H1 (cell line): Measurements from ENCODE around the gene DGKI. TPM values are rescaled to one million over a fixed set of nuclear protein-coding genes. Genes with fewer than 3 reads are reported as not detected.

Experiments used
- CTCF ChIA-PET: fragments of 300-600 bp; sonication (Branson Sonifier 250); formaldehyde crosslinking; loops from one replicate; lab custom pipeline; 2021; ENCODE audit not compliant: partially characterized antibody; lab: Charles Lee
- POLR2A ChIA-PET: fragments of 300-600 bp; sonication (Branson Sonifier 250); formaldehyde crosslinking; loops from one replicate; lab custom pipeline; 2021; ENCODE audit warnings: inconsistent platforms; ENCODE audit not compliant: partially characterized antibody; lab: Charles Lee
- DNase-seq, 2 experiments: peaks; one replicate each; pipeline versions ENCODE4 v3.0.0 to v3.0.0-alpha.2; 2010 to 2022; ENCODE audit warnings: low spot score in 2 of 2, low read depth in 1 of 2, mixed read lengths in 1 of 2
- FAIRE-seq: peaks from 2 replicates; lab custom pipeline; 2011; peaks lifted over from hg19 to GRCh38; lab: Jason Lieb, UNC
- H2AFZ ChIP-seq: 2 replicates; pipeline ENCODE4 v1.8.1; 2012; ENCODE audit warnings: low read length, inconsistent platforms
- H2AK5ac ChIP-seq: 2 replicates; pipeline ENCODE4 v1.6.1; 2013; ENCODE audit warnings: low read depth, low read length
- H2BK120ac ChIP-seq: replicated peaks from 2 replicates; pipeline ENCODE3; 2013; ENCODE audit warnings: low read depth, low read length, inconsistent platforms
- H2BK12ac ChIP-seq: 2 replicates; pipeline ENCODE4 v1.6.1; 2013; ENCODE audit warnings: low read depth, low read length
- H2BK15ac ChIP-seq: 2 replicates; pipeline ENCODE4 v1.6.1; 2013; ENCODE audit warnings: low read length
- H2BK20ac ChIP-seq: 2 replicates; pipeline ENCODE4 v1.6.1; 2013; ENCODE audit warnings: low read length
- H2BK5ac ChIP-seq: 2 replicates; pipeline ENCODE4 v1.6.1; 2013; ENCODE audit warnings: low read depth, low read length
- H3K14ac ChIP-seq: 2 replicates; pipeline ENCODE4 v1.6.1; 2013; ENCODE audit warnings: inconsistent platforms; ENCODE audit not compliant: insufficient read length
- H3K18ac ChIP-seq: 2 replicates; pipeline ENCODE4 v1.6.1; 2013; ENCODE audit warnings: low read length; ENCODE audit errors: extremely low read depth
- H3K23ac ChIP-seq: 2 replicates; pipeline ENCODE4 v1.6.1; 2013; ENCODE audit warnings: inconsistent platforms; ENCODE audit not compliant: insufficient read length
- H3K23me2 ChIP-seq: 2 replicates; pipeline ENCODE4 v1.6.1; 2013; ENCODE audit warnings: low read depth, low read length
- H3K27ac ChIP-seq: 2 replicates; pipeline ENCODE4 v1.6.1; 2011; ENCODE audit warnings: low read depth, low read length, inconsistent platforms
- H3K27me3 ChIP-seq, 4 experiments: replicated peaks in 1 of 4; 1 replicate in 1 of 4; 2 replicates in 3 of 4; pipeline versions ENCODE4 v1.6.1 to v1.8.1; 2011 to 2013; ENCODE audit warnings: low read length in 3 of 4, mild to moderate bottlenecking in 3 of 4, inconsistent platforms in 2 of 4, mixed read lengths in 2 of 4, moderate library complexity in 1 of 4; ENCODE audit not compliant: control insufficient read depth in 3 of 4, insufficient read depth in 3 of 4; ENCODE audit errors: extremely low read depth in 1 of 4
- H3K36me3 ChIP-seq, 4 experiments: 2 replicates each; pipeline versions ENCODE4 v1.6.1 to v1.8.1; 2011 to 2013; ENCODE audit warnings: mild to moderate bottlenecking in 4 of 4, low read length in 3 of 4, moderate library complexity in 2 of 4, control low read depth in 1 of 4, inconsistent platforms in 1 of 4; ENCODE audit not compliant: insufficient read depth in 4 of 4, control insufficient read depth in 2 of 4
- H3K4ac ChIP-seq: replicated peaks from 2 replicates; pipeline ENCODE3; 2013; ENCODE audit warnings: low read length, low read depth, mixed read lengths, inconsistent platforms; ENCODE audit not compliant: insufficient read length
- H3K4me1 ChIP-seq, 4 experiments: replicated peaks in 1 of 4; 1 replicate in 1 of 4; 2 replicates in 3 of 4; pipeline versions ENCODE4 v1.6.1 to v1.8.1; 2011 to 2013; ENCODE audit warnings: low read length in 3 of 4, inconsistent platforms in 2 of 4, mixed read lengths in 1 of 4; ENCODE audit not compliant: insufficient read depth in 4 of 4, control insufficient read depth in 3 of 4
- H3K4me2 ChIP-seq, 2 experiments: 2 replicates each; pipeline versions ENCODE4 v1.6.1 to v1.8.1; 2011 to 2013; ENCODE audit warnings: low read depth in 2 of 2, low read length in 2 of 2, control low read depth in 1 of 2, inconsistent platforms in 1 of 2, mild to moderate bottlenecking in 1 of 2; ENCODE audit not compliant: insufficient read depth in 1 of 2
- H3K4me3 ChIP-seq, 4 experiments: fragments of 200-600, 300-600 bp in 1 of 4; sonication (generic), shearing (Covaris generic), sonication (Bioruptor Twin) in 1 of 4; 2 replicates each; pipeline versions ENCODE4 v1.5.1 to v1.8.1; 2011 to 2016; ENCODE audit warnings: low read length in 4 of 4, low read depth in 3 of 4, control low read depth in 2 of 4, inconsistent platforms in 2 of 4, mild to moderate bottlenecking in 2 of 4, mixed read lengths in 1 of 4, moderate library complexity in 1 of 4; ENCODE audit not compliant: insufficient read depth in 2 of 4; ENCODE audit errors: extremely low read depth in 1 of 4
- H3K56ac ChIP-seq: replicated peaks from 2 replicates; pipeline ENCODE3; 2013; ENCODE audit warnings: low read depth, mild to moderate bottlenecking, mixed read lengths, low read length, inconsistent platforms; ENCODE audit not compliant: insufficient read length
- H3K79me1 ChIP-seq: 2 replicates; pipeline ENCODE4 v1.6.1; 2013; ENCODE audit warnings: low read depth, low read length, control low read depth
- H3K79me2 ChIP-seq, 2 experiments: 2 replicates each; pipeline versions ENCODE4 v1.6.1 to v1.8.1; 2012 to 2013; ENCODE audit warnings: low read length in 2 of 2, mild to moderate bottlenecking in 2 of 2, inconsistent platforms in 1 of 2; ENCODE audit not compliant: insufficient read depth in 2 of 2, control insufficient read depth in 1 of 2
- H3K9ac ChIP-seq, 4 experiments: replicated peaks in 1 of 4; 1 replicate in 1 of 4; 2 replicates in 3 of 4; pipeline versions ENCODE4 v1.6.1 to v1.8.1; 2011 to 2013; ENCODE audit warnings: low read depth in 3 of 4, low read length in 3 of 4, control low read depth in 2 of 4, mild to moderate bottlenecking in 2 of 4, moderate library complexity in 2 of 4, inconsistent platforms in 1 of 4; ENCODE audit errors: extremely low read depth in 1 of 4
- H3K9me3 ChIP-seq, 2 experiments: 2 replicates each; pipeline versions ENCODE4 v1.6.1 to v1.8.1; 2012 to 2013; ENCODE audit warnings: mild to moderate bottlenecking in 2 of 2, moderate library complexity in 2 of 2, control low read depth in 1 of 2, inconsistent platforms in 1 of 2, low read depth in 1 of 2, low read length in 1 of 2, mixed read lengths in 1 of 2; ENCODE audit not compliant: insufficient read depth in 2 of 2
- H4K20me1 ChIP-seq, 2 experiments: replicated peaks in 1 of 2; 2 replicates each; pipeline versions ENCODE3 to v1.8.1; 2011 to 2013; ENCODE audit warnings: inconsistent platforms in 2 of 2, low read length in 2 of 2, mild to moderate bottlenecking in 1 of 2; ENCODE audit not compliant: insufficient read depth in 2 of 2, control insufficient read depth in 1 of 2
- H4K5ac ChIP-seq: 2 replicates; pipeline ENCODE4 v1.6.1; 2013; ENCODE audit warnings: low read length, low read depth, mixed read lengths, inconsistent platforms; ENCODE audit not compliant: insufficient read length
- H4K8ac ChIP-seq: 2 replicates; pipeline ENCODE4 v1.8.0; 2013; ENCODE audit warnings: mild to moderate bottlenecking, moderate library complexity, low read length, inconsistent platforms; ENCODE audit not compliant: insufficient read depth; ENCODE audit errors: extremely low read depth
- H4K91ac ChIP-seq: replicated peaks from 2 replicates; pipeline ENCODE3; 2013; ENCODE audit warnings: low read length, mixed read lengths, inconsistent platforms; ENCODE audit not compliant: insufficient read length
- CEBPB ChIP-seq: IDR thresholded peaks from 2 replicates; pipeline ENCODE4 v1.6.1; 2012; ENCODE audit warnings: low read depth, low read length
- CHD2 ChIP-seq: IDR thresholded peaks from 2 replicates; pipeline ENCODE4 v1.6.1; 2012; ENCODE audit warnings: low read length, improper control_type of control experiment
- CREB1 ChIP-seq: IDR thresholded peaks from 2 replicates; pipeline ENCODE4 v1.6.1; 2012; ENCODE audit warnings: inconsistent platforms
- GABPA ChIP-seq: IDR thresholded peaks from 2 replicates; pipeline ENCODE4 v1.6.1; 2011; ENCODE audit warnings: mild to moderate bottlenecking, low read length, moderate library complexity, borderline replicate concordance; ENCODE audit not compliant: insufficient read depth
- GTF2F1 ChIP-seq: IDR thresholded peaks from 2 replicates; pipeline ENCODE4 v1.6.1; 2012; ENCODE audit warnings: low read depth, low read length, improper control_type of control experiment, borderline replicate concordance
- JUN ChIP-seq: IDR thresholded peaks from 2 replicates; pipeline ENCODE4 v1.6.1; 2011; ENCODE audit warnings: low read depth, mild to moderate bottlenecking, improper control_type of control experiment, low read length
- JUND ChIP-seq: IDR thresholded peaks from 2 replicates; pipeline ENCODE4 v1.6.1; 2011; ENCODE audit warnings: mild to moderate bottlenecking, improper control_type of control experiment, low read length
- KDM1A ChIP-seq: fragments of 200-600, 300-600 bp; sonication (generic); IDR thresholded peaks from 2 replicates; pipeline ENCODE4 v1.7.1; 2016; ENCODE audit warnings: mild to moderate bottlenecking, low read length, borderline replicate concordance
- NRF1 ChIP-seq: IDR thresholded peaks from 2 replicates; pipeline ENCODE4 v1.6.1; 2011; ENCODE audit warnings: mild to moderate bottlenecking, low read depth, low read length, improper control_type of control experiment
- PHF8 ChIP-seq: fragments of 200-600 bp; sonication (generic); conservative IDR thresholded peaks from 2 replicates; pipeline ENCODE4 v1.7.1; 2012; ENCODE audit warnings: low read depth, mild to moderate bottlenecking, inconsistent platforms, low read length, moderate library complexity
- POLR2A ChIP-seq, 2 experiments: IDR thresholded peaks; 1 replicate in 1 of 2; 2 replicates in 1 of 2; pipeline ENCODE4 v1.6.1; 2011; ENCODE audit warnings: low read depth in 2 of 2, low read length in 2 of 2, mild to moderate bottlenecking in 2 of 2; ENCODE audit errors: control extremely low read depth in 1 of 2
- RNF2 ChIP-seq: fragments of 200-900, 300-1000 bp; sonication (generic); IDR thresholded peaks from 2 replicates; pipeline ENCODE4 v1.7.1; 2016; ENCODE audit warnings: borderline replicate concordance, low read depth, mild to moderate bottlenecking, antibody characterized with exemption, low read length; ENCODE audit not compliant: poor library complexity, severe bottlenecking; ENCODE audit errors: missing control alignments
- RXRA ChIP-seq: IDR thresholded peaks from 2 replicates; pipeline ENCODE4 v1.6.1; 2011; ENCODE audit warnings: low read depth, mild to moderate bottlenecking, low read length, moderate library complexity; ENCODE audit not compliant: insufficient read depth
- SIN3A ChIP-seq, 2 experiments: IDR thresholded peaks in 1 of 2; conservative IDR thresholded peaks in 1 of 2; 2 replicates each; pipeline ENCODE4 v1.6.1; 2011 to 2012; ENCODE audit warnings: low read length in 2 of 2, improper control_type of control experiment in 1 of 2, low read depth in 1 of 2, mild to moderate bottlenecking in 1 of 2
- TEAD4 ChIP-seq: IDR thresholded peaks from 2 replicates; pipeline ENCODE4 v1.6.1; 2012; ENCODE audit warnings: low read depth, low read length, inconsistent platforms, mixed read lengths
- WGBS, 2 experiments: shearing (Covaris generic) in 1 of 2; methylation state at CpG; one replicate each; pipeline versions ENCODE4 v1.1.6 to v1.1.7; 2013 to 2015; ENCODE audit warnings: low lambda C conversion rate in 2 of 2, mixed read lengths in 2 of 2, inconsistent platforms in 1 of 2, low coverage in 1 of 2, missing lambda C conversion rate in 1 of 2; ENCODE audit not compliant: insufficient replicate concordance in 2 of 2, insufficient coverage in 1 of 2, insufficient read length in 1 of 2; ENCODE audit errors: extremely low coverage in 1 of 2, missing lambda C conversion rate in 1 of 2; 5-methylcytosine and 5-hydroxymethylcytosine counted together
- polyA plus RNA-seq, 7 experiments: library from polyadenylated mRNA; depleted of rRNA in 3 of 7; stranded (reverse) in 5 of 7; unstranded in 2 of 7; fragments of >200 nt in 5 of 7; fragments of 200-250 nt in 2 of 7; gene quantifications; 1 replicate in 5 of 7; 2 replicates in 1 of 7; 4 replicates in 1 of 7; pipeline versions ENCODE4 v1.2.1 to v1.2.3, GENCODE V29; 2011 to 2013; ENCODE audit warnings: missing spikeins in 2 of 7, mixed read lengths in 2 of 7
- total RNA-seq: library from RNA; stranded (reverse); fragmentation: NEBNext Ultra II Directional; extraction: Animal tissue kit (Norgen Biotek cat#: 25700); gene quantifications from 2 replicates; pipeline ENCODE4 v1.2.1, GENCODE V29; 2021

The DGKI gene
- total and polyA plus RNA-seq, 2 of the 8 experiments (the other 6 are each of a cell fraction or from before 2014, with no cell fraction given), result 0.20 to 0.71 TPM

DNA sequence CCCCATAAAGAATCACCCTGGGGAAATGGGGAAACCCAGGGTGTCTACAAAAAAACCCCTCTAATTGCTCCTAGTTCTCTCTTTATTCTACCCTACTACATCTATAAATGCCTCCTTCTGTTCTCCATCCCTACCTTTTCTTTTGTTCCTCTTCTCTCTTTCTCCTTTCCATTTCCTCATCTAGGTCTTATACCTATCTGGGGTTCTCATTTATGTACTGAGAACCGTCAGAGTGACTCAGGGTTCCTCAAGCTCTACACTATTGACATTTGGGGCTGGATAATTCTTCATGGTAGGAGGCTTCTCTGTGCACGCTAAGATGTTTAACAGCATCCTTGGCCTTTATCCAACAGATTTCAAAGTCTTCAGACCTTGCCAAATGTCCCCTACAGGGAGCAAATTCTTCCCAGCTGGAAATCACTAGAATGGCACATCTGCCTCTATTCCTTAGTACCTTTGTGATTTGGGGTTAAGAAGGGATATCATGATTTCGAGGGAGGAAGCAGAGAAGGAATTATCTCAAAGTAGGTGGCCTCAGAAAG is 365.9 kb downstream of the DGKI start:
- no peaks in the 10 kb centered on the region for H3K27me3 ChIP-seq
- no peak overlapping the region for H2AK5ac ChIP-seq
- no peak overlapping the region for H3K4ac ChIP-seq
- H3K4me2 ChIP-seq, result no peak overlapping the region
- H2BK15ac ChIP-seq, result no peak overlapping the region
- no peak overlapping the region for H2BK20ac ChIP-seq
- H3K4me3 ChIP-seq, result no peak overlapping the region
- no peak overlapping the region for H3K23ac ChIP-seq
- H2BK120ac ChIP-seq, result no peak overlapping the region
- no peaks in the 10 kb centered on the region for H3K79me2 ChIP-seq
- H3K79me1 ChIP-seq, result no peaks in the 10 kb centered on the region
- H3K9ac ChIP-seq, result no peak overlapping the region
- peaks cover 0 to 3% of the 10 kb centered on the region in 2 experiments; a peak in 1 of 4 replicates for H3K9me3 ChIP-seq
- H3K27ac ChIP-seq, result no peak overlapping the region
- H4K91ac ChIP-seq, result no peak overlapping the region
- 90% methylated on average over 3 of the region's 3 CpGs; no CpG with 5 or more reads in 1 of the 2 experiments for WGBS, 2 experiments
- H2BK12ac ChIP-seq, result no peak overlapping the region
- POLR2A ChIA-PET, result no interaction called here
- no peaks in the 10 kb centered on the region; a peak in 1 of 7 replicates for H3K4me1 ChIP-seq
- CTCF ChIA-PET, result interaction anchor here (0.6 kb wide), 2 partner anchors 14 to 15 kb away, joined by 3 read pairs; no protein-coding TSS in a partner anchor
- H3K56ac ChIP-seq, result no peak overlapping the region
- DNase-seq (no peak), FAIRE-seq (no peak)
- no peak overlapping the region for H3K18ac ChIP-seq
- H3K36me3 ChIP-seq, result no peaks in the 10 kb centered on the region
- H3K23me2 ChIP-seq, result no peaks in the 10 kb centered on the region
- no peak overlapping the region for H2BK5ac ChIP-seq
- H3K14ac ChIP-seq, result no peak overlapping the region
- H4K8ac ChIP-seq, result no peak overlapping the region
- no peaks in the 10 kb centered on the region for H4K20me1 ChIP-seq
- no peak overlapping the region for H4K5ac ChIP-seq
- H2AFZ ChIP-seq, result no peak overlapping the region
- TF ChIP-seq GABPA (no peak), KDM1A (no peak), GTF2F1 (no peak), PHF8 (no peak), CEBPB (no peak), JUN (no peak), SIN3A (conservative IDR thresholded peaks at IDR 0.05 in 1 of 2, IDR thresholded peaks at IDR 0.05 in 1 of 2; ENCODE audit: low read depth in 1 of 2, low read length in 2 of 2) (no peak), TEAD4 (no peak), RXRA (no peak), RNF2 (no peak), JUND (no peak), NRF1 (no peak), CHD2 (no peak), CREB1 (no peak), POLR2A (IDR thresholded peaks at IDR 0.05; ENCODE audit: control extremely low read depth in 1 of 2, low read depth in 2 of 2, low read length in 2 of 2) (no peak)
